Endometrium (tissue), 2 donors: Measurements from ENCODE around the gene JMJD8.

ENCODE experiments used
- FAIRE-seq: peaks from 2 replicates; lab custom pipeline; 2012; peaks lifted over from hg19 to GRCh38; lab: Jason Lieb, UNC
- donor health status: control.
- donor health status: control.

Gene JMJD8

DNA sequence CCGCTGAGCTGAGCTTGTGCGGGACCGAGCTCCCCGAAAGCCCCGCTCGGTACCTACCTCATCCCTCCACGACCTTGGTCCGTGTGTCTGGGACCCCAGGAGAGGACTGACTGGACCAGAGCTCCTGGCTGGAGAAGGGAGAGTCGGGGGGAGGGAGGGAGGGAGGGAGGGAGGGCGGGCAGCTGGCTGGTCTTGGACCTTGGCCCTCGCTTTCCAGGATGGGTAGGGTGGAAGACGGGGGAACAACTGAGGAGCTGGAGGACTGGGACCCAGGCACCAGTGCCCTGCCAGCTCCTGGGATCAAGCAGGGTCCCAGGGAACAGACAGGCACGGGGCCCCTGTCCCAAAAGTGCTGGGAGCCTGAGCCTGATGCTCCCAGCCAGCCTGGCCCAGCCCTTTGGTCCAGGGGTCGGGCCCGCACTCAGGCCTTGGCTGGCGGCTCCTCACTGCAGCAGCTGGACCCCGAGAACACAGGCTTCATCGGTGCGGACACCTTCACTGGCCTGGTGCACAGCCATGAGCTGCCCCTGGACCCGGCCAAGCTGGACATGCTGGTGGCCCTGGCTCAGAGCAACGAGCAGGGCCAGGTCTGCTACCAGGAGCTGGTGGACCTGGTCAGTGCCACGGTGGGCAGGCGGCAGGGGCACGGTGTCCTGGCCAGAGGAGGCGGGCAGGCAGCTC is 8.1 kb downstream of the JMJD8 start:
- FAIRE-seq = no peak

DNA sequence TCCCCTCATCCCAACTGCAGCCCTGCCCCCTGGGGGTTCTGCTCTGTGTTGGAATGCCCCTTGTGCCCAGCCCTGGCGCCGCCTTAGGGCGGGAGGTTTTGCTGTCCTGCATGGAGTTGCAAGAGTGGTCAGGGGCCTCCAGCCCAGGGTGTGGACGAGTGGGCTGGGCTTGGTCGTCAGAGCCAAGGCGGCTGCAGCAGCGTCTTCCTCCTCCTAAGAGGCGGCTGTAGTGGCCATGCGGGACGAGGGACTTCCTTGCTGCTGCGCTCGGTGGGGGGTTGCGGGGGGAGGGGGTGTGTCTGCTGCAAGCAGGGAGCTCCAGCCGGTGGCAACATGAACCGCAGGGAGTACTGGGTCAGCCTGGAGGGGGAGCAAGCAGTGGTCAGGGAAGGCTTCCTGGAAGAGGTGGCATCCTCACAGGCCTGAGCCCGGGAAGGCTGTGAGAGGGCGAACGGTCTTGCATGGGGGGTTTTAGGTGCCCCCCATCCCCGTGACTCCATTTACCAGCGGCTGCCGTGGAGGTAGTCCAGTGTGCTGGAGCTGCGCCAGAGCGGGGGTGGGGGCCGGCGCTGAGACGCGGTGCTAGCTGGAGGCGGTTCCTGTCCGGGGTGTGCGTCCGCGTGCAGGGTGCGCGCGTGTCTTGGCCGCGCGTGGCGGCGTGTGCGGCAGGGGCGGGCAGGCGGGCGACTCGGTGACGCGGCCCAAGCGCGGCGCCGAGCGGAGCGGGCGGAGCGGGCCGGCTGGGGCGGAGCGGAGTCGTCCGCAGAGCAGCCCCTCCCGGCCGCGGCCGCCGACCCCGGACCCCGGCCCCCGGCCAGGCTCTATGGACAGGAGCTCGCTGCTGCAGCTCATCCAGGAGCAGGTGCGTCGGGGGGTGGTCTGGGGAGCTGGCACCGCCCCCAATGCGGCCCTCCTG is 8.9 kb downstream of the JMJD8 start, which contains the start of gene RHBDL1:
Gene RHBDL1 (plus strand): TSS at position 704 of the 916 bp plus-strand sequence. CDS start 120 bp downstream, at position 824.
- no peak for FAIRE-seq

DNA sequence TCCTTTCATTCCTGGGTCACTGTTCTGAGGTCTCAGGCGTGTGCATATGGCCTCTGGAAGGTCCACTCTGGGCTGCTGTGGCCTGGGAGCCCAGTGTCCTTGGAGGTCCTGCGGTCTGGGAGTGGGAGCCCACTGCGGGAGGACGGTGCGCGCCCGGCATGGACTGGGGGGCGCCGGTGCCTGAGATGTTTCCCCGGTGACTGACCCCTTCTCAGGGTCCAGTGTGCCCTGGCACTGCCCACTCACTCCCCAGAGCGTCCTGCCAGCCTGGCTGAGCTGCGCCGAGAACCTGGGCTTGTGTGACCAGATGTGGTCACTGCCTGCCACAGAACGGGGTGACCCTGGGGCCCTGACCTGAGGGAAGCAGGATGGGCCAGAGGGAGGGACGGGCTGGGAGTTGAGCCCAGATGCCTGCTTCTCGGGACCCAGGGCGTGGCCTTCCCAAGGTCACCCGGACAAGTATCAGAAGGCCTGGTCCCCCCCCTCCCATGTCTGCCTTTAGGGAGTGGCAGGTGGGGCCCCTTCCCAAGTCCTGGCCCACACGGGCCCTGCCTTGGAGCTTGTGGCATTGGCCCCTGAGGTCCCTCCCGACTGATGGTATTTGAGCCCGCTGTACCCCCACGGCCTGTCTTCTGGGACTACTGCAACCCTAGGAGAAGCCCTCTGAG is 9.8 kb downstream of the JMJD8 start:
- no peak for FAIRE-seq

DNA sequence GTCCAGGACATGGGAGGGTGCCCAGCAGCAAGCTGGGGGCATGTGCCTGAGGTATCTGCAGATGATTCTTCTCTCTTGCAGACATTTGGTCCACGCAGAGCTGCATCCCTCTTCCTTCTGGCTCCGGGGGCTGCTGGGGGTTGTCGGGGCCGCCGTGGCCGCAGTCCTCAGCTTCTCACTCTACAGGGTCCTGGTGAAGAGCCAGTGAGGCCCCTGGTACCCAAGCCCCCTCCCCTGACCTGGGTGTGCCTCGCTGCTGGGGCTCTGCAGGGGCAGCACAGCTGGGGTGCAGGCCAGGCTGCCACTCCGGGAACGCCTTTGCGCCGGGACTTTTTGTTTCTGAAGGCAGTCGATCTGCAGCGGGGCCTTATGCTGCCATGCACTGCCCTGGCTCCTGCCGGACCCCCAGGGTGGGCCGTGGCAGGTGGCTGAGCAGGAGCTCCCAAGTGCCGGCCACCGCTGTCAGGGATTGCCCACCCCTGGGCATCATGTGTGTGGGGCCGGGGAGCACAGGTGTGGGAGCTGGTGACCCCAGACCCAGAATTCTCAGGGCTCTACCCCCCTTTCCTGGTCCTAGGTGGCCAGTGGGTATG is 10.6 kb downstream of the JMJD8 start:
- no peak for FAIRE-seq

DNA sequence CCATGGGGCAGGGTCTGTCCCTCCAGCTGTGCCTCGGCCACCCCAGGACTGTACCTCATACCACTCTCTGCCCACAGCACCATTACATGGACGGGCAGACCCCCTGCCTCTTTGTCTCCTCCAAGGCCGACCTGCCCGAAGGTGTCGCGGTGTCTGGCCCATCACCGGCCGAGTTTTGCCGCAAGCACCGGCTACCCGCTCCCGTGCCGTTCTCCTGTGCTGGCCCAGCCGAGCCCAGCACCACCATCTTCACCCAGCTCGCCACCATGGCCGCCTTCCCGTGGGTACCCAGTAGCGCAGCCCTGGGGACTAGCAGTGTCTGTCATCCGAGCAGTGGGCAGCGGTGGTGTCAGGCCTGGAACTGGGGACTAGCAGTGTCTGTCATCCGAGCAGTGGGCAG is 11.3 kb downstream of the JMJD8 start:
- FAIRE-seq = no peak

DNA sequence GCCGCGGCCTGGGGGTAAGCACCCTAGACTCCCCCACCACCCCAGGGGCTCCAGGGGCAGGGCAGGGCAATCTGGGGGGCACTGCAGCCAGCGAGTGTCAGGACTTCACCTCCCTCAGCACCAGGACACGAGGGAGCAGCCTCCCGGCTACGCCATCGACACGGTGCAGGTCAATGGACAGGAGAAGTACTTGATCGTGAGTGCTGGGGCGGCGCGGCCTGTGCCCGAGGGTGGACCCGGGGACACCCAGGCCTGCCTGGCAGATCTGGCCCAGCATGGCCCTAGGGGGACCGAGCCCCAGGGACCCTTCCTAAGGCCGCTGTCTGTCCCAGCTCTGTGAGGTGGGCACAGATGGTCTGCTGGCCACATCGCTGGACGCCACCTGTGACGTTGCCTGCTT is 11.8 kb downstream of the JMJD8 start:
- FAIRE-seq = no peak

DNA sequence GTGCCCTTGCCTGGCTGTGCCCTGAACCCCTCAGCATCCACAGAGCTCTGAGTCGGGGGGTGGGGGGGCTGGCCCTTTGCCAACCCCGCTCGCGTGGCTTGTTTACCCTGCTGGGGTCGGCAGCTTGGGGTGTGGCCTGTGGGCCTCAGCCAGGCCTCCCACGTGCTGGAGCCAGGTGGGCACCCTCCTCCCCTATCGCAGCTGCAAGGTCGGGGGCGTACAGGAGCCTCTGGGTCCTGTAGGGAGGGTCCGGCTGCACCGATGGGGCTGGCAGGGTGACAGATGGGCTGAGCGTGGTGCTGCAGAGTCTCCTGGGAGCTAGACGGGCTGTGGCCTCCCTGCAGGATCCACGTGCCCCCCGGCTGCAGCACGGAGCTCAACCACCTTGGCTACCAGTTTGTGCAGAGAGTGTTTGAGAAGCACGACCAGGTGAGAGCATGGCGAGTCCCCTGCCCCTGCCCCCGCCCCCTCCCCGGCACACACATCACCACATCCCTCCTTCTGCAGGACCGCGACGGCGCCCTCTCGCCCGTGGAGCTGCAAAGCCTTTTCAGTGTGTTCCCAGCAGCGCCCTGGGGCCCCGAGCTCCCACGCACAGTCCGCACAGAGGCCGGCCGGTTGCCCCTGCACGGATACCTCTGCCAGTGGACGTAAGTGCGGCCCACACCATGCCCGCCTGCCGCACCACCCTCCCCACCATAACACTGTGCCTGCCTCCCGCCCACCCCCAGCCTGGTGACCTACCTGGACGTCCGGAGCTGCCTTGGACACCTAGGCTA is 12.6 kb downstream of the JMJD8 start:
- no peak for FAIRE-seq

DNA sequence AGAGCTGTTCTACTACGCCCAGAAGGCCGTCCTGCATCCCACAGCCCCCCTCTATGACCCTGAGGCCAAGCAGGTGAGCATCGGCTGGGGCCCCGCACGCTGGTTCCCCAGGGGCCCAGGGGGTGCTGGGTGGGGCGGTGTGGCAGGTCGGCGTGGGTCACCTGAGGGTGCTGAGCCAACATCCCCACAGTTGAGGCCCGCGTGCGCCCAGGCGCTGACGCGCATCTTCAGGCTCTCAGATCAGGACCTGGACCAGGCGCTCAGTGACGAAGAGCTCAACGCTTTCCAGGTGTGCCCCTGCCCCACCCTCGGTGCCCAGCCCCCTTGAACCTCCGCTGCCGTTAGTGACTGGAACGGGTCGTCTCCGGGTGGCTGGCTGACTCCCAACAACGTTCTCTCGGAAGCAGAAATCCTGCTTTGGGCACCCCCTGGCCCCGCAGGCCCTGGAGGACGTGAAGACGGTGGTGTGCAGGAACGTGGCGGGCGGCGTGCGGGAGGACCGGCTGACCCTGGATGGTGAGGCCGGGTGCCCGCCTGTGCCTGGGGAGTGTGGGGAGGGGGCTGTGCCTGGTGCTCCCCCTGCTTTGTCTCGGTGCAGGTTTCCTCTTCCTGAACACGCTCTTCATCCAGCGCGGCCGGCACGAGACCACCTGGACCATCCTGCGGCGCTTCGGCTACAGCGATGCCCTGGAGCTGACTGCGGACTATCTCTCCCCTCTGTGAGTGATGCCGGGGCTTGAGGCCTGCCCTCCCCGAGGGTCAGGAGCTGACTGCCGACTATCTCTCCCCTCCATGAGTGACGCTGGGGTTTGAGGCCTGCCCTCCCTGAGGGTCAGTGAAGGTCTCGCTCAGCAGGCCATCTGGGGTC is 13.4 kb downstream of the JMJD8 start:
- no peak for FAIRE-seq

DNA sequence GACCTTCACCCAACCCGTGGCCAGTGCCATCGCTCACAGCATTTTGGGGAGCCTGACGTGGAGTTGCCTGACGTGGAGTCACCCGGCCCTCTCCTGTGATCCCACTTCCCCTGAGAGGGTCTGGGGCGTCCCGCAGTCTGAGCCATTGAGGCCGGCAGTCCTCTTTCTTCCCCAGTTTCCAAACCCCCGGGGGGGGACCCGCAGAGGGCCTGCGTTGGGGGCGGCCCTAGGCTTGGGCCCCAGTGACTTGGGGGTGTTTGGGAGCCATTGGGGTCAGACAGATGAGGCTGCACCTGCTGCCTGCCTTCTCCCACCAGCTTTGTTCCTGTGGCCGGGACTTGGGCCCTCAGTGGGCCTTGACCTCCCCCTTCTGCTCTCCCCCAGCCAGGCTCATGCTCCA is 14.5 kb downstream of the JMJD8 start:
- FAIRE-seq = no peak

DNA sequence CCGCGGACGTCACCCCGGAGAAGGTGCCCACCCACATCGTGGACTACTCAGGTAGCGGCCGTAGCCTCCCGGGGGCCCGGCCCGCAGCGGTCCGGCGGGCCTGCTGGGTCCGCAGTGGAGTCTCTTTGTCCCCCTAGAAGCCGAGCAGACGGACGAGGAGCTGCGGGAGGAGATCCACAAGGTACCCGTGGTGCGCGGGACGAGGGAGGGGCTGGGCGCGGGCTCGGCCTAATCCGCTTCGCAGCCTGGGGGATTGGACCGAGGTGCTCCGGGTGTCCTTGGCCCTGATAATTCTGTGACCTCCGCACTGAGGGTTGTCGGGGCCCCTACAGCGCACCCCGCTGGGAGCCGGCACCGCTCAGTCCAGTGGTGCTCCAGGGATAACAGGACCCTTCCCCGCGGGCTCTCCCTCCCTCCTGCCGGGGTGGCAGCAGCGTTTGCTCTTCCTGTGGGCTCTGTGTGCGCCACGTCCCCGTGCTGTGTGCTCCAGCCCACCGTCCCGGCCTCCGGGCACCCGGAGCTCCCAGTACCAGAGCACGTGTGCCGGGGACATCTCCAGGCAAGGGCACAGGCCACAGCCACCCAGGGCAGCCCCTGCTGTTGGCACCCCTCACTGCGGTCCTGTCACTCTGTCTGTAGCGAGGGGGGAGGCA is 15.5 kb downstream of the JMJD8 start:
- FAIRE-seq = no peak

DNA sequence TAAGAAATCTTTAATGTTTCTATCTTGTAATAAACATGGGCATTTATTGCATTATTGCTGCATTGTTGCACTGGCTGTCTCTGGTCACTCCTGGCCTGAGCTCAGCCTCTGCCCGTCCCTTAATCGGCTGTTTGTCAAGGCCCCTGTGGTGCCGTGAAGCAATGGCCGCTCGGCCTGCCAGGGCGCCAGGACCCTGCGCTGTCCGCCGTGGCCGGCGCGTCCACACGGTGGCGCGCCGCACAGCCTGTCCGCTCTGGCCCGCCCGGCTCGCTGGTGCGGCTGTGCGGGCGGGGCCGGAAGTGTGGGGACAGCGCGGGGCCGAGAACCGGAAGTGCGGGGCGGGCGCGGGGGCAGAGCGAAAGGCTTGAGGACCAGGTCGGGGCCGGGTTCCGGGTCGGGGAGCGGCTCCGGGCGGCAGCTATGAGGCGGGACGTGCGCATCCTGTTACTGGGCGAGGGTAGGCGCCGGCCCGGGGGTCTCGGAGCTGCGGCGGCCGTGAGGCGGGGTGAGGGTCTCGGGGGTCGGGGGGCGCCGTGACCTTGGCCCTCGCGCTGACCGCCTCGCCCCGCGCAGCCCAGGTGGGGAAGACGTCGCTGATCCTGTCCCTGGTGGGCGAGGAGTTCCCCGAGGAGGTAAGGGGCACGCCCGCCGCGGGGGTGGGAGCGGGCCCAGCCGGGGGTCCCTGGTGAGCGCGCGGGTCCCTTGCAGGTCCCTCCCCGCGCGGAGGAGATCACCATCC is 16.2 kb downstream of the JMJD8 start, which contains the start of gene RHOT2:
Gene RHOT2 (plus strand): TSS at position 353 of the 739 bp plus-strand sequence. CDS start 68 bp downstream, at position 421.
- FAIRE-seq = no peak

DNA sequence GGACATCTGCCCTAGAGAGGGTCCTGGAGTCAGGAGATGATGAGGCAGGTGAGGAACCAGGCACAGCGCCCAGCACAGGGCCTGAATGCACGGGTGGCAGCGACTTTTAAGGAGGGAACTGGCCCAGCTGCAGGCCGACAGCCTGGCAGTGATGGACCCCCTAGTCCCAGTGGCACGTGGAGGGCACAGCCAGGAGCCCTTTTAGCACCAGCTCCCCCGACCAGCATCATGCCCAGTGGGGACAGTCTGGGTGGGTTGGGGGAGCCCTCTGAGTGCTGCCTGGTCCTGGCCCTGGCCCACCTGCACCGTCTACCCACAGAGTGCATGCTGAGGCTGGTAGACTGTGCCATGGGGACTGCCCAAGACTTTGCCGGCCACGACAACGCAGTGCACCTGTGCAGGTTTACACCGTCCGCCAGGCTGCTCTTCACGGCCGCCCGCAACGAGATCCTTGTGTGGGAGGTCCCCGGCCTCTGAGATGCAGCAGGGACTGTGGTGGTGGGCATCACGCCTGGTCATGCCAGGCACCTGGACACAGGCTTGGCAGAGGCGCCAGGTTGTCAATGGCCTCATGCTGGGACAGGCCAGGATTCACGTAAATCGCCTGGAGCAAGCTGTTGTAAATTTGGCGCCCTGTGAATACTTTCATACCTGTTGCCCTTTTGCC is 16.9 kb downstream of the JMJD8 start:
- FAIRE-seq = no peak

DNA sequence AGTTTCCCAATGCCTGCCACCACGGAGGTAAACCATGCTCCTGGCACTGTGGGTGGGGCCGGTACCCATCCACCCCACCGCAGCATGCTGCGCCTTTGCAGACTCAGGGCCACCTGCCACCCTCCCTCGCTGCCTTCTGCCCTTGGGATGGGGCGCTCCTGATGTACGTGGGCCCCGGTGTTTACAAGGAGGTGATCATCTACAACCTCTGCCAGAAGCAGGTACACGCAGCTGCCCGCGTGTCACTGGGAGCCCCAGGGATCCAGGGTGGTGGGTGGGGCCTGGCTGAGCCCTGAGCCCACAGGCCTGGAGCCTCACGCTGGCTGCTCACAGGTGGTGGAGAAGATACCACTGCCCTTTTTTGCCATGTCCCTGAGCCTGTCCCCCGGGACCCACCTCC is 17.6 kb downstream of the JMJD8 start:
- no peak for FAIRE-seq

DNA sequence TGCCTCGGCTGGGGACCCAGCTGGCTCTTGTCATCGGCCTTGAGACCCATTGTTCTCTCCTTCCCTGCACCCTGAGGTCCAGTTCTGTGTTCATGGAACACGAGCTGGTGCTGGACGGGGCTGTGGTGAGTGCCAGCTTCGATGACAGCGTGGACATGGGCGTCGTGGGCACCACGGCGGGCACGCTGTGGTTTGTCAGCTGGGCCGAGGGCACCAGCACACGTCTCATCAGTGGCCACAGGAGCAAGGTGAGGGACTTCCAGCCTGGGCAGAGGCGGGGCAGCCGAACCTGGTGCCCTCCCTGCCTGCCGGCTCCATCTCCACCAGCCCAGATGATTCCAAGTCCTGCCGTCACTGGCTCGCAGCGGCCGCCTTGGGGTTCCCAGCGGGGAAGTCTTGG is 21.5 kb downstream of the JMJD8 start:
- no peak for FAIRE-seq

DNA sequence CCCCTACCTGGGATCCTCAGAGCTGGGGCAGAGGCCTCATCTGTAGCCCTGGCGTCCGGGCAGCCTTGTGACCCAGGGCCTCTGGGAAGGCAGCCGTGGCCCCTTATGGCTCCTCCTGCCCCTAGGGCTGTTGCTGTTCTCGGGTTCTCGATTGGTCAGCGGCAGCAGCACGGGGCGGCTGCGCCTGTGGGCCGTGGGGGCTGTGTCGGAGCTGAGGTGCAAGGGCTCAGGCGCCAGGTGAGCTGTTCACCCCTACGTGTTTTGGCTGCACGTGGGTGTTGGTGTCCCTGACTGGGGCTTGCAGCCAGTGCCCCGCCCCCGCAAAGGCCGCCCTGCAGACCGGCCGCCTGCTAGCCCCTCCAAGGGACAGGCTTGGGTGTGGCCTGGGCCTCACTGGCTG is 22.0 kb downstream of the JMJD8 start:
- FAIRE-seq = no peak

DNA sequence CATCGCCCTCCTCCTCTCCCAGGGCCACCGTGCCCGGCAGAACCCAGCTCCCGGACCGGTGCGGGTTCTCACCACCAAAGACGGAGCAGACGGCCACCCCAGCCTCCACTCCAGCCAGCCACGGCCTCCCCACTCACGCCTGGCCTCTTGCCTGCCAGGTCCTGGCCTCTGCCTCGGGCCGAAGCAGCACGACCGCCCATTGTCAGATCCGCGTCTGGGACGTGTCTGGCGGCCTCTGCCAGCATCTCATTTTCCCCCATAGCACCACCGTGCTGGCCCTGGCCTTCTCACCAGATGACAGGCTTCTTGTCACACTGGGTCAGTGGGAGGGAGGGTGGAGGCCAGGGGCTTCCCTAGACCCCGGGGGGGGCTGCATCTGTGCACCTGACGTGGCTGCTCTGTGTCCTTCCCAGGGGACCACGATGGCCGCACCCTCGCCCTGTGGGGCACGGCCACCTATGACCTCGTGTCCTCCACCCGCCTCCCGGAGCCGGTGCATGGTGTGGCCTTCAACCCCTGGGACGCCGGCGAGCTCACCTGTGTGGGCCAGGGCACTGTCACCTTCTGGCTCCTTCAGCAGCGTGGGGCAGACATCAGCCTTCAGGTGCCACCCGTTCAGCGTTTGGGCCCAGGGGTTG is 22.8 kb downstream of the JMJD8 start:
- no peak for FAIRE-seq

DNA sequence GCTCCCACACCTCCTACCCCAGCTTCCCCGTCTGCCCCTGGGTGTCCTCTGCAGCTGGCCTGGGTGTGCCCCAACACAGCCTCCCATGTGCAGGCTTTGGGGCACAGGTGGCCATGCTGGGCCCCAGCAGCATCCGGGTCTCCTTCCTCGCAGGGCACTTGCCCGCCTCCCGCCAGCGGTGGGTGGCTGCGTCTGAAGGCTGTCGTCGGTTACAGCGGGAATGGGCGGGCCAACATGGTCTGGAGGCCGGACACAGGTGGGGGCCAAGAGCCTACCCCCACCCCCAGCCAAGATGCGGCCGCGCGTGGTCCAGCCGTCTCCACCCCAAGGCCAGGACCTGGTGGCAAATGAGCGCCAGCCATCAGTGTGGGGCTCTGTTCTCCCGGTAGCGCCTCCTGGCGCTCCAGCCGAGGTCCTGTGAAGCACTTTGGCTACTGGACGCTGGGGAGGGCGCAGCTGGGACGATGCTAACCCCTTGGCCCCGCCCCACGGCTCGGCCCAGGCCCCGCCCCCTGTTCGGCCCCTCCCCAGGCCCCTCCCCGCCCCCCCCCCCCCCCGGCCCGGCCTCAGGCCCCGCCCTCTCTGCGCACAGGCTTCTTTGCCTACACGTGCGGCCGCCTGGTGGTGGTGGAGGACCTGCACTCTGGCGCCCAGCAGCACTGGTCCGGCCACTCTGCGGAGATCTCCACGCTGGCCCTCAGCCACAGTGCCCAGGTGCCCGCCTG is 23.5 kb downstream of the JMJD8 start:
- no peak for FAIRE-seq

DNA sequence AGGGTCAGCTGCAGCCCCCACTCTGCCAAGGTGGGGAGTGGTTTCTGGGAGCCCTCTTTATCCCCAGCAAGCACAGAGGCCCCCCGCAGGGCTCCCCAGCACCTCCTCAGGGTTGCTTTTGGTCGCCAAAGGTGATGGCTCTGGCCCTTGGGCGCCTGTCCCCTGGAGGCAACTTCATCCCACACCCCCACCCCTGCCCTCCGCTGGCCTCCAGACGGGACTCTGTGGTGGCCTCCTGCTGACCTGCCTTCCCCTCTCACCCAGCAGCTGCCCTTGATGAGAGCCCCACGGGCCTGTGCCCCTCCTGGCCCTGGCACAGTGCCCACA is 24.0 kb downstream of the JMJD8 start:
- FAIRE-seq = no peak
